T1000 (cell line): Measurements from ENCODE around the gene HPGDS.
"Not testable (repeated sequence)": the region's sequence is repeated elsewhere in the genome, so short reads cannot be mapped to it uniquely, and the experiment has no call there.

Experiments used
- DNase-seq: peaks from one replicate; lab custom pipeline; 2025; ENCODE audit warnings: mixed read lengths; lab: John Stamatoyannopoulos, UW

Gene HPGDS

DNA sequence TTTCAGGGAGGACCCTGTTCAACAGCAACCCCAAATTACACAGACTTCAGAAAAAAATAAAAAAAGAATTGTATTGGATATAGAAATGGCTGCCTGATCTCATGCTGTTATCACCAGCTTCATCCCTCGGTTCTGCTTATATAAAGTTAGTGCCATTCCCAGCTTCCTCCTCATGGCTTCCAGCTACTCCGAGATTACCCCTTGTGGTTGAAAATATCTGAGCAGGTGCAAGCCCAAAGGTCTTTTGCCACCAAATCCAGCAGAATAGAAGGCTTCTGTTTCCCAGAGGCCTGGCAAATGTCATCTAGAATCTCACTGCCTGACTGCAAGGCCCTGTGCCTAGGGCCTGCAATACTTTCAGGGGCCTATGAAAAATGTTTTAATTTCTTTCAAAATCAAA is 13.8 kb upstream of the HPGDS start:
- DNase-seq = no peak

DNA sequence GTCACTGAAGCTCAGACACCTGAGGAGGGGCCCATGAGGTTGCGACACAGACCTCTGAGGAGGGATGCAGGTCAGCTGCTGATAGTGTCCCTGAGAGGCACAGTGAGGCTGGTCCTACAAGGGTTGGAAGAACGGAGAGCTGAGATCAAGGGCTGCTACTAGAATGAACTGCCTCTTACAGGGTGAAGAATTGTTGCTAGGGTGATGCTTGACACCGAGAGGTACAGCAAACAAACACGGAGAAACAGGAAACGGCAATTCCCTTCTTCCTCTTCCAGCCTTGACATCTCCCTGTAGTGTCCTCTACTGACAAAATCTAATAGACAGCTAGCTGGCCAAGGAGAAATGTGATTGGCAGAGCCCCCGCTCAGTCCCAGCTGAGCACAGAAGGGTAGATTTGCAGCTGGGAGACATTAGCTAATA is 11.8 kb upstream of the HPGDS start:
- no peak for DNase-seq

DNA sequence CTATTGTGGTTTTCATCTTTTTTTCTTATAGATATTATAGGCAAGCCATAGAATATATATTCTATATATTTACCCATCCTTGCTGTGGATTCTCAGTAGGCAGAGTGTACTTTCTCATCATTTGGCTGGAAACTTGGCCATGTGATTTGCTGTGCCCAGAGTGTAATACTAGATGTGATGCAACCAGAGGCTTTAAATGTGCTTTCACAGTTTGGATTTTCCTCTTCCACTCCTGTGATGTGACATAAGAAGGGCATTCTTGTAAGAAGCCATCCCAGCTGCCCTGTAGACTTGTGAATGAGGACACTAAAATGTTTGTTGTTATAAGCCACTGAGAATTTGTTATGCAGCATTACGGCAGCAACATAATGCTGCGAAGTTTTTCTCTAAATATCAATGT is 10.4 kb upstream of the HPGDS start:
- DNase-seq = no peak

DNA sequence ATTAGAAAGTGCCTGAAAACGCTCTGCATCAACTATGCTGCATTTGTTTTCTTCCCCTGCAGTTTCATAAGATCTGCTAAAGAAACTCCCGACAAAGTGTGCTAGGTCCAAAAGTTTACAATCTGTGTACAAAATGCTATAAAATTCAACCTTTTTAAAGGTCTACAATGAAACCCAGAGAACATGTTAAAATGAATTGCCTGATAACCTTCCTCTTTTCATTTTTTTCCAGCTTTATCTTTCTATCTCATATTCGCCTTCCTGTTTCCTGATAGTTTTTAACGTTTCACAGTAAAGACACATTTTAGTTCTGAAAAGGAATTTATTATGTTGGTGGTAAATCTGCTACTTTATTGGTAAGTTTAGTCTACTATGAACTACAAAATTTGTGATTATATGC is 9.5 kb upstream of the HPGDS start:
- DNase-seq = no peak

DNA sequence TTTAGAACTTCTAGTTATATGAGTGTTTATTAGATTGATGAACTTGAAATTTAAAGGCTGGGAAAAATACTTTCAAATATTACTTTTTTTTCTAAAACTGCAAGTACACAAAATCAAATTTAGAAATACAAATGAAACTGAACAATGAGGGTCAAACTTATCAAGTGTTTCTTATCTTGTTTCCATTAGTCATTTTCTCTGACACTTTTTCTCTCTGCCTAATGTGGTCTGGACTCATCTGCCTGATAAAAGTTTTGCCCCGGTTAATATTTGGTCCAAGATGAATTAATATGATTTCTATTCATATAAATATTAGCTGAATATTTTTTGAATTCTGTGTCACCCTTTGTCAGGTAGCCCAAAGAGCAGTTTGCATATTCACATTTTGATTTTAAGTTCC is 8.7 kb upstream of the HPGDS start:
- DNase-seq = no peak

DNA sequence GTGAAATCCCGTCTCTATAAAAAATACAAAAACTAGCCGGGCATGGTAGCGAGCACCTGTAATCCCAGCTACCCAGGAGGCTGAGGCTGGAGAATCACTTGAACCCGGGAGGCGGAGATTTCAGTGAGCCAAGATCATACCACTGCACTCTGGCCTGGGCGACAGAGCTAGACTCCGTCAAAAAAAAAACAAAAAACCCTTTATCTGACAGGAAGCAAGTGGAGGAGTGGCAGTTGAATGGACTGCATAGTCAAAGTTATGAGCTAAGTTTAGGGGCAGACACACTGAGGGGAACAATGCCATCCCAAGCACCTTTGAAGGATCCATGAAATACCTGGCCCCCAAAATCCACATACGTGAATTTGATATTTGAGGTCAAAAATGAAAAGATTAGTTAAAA is 7.5 kb upstream of the HPGDS start:
- DNase-seq = no peak

DNA sequence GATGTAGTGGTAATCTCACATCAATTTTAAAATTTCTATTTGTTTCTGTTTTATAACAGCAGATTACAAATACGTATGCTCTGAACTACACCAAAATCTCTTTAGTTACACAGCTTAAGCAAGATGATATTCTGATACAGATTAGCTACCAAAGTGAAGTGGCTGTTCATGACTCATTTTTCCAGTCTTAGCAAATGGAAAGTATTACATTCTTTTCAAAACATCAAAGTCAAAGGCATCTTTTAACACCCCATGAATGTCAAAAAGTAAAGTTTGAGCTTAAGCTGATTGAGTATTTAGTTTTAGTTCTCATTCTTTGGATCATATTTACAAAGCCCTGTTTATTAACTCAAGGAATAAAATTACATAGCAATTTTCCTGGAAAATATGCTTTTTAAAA is 6.6 kb upstream of the HPGDS start:
- DNase-seq = no peak

DNA sequence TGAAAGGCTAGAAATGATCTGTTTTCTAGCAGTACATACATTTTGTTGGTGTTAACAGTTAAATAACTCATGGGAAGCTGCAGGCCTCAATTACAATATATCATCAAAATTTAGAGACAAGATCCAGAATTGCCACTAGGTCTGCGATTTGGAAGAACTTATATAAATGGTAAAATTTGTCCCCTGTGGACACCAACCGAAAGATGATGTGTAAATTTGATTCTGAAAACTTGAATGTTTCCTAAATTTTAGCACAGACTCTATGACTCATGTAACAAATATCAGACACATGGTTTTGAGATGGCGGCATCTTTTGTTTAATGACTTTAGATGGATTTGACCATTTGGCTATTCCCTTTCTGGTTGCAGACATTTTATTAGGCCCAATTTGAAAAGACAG is 6.0 kb upstream of the HPGDS start:
- no peak for DNase-seq

DNA sequence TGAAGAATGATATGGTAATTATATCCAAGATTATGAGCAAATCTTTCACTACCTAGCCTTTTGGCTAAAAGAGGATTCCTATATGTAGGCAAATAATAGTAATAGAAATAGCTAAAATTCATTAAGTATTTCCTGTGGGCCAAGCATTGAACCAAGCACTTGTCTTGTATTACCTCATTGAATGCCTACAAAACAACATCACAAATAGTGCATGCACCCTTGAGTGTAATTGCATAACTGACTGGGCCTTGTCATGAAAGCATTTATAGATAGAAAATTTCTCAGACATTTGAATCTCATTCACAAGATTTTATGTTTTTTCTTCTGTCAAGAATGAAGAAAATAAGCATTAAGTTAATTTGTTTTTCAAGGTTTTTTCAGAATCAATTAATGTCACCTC is 3.9 kb upstream of the HPGDS start:
- DNase-seq = no peak

DNA sequence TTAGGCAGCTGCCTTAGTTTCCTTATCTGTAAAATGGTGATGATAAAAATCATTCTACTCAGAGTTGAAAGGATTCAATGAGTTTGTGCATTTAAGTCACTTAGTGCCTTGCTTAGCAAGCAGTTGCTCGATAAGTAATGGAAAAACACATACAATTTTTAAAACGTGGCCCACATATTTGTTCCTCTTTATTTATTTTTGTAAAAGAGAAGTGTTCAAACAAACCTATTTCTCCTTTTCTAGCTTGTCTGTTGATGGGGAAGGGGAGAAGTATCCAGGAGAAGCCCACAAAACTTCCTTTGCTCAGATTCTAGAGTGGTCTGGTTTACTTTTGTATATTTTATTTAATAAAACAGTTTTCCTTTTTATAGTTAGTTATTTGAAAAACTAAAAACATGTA is 3.3 kb upstream of the HPGDS start:
- DNase-seq = no peak

DNA sequence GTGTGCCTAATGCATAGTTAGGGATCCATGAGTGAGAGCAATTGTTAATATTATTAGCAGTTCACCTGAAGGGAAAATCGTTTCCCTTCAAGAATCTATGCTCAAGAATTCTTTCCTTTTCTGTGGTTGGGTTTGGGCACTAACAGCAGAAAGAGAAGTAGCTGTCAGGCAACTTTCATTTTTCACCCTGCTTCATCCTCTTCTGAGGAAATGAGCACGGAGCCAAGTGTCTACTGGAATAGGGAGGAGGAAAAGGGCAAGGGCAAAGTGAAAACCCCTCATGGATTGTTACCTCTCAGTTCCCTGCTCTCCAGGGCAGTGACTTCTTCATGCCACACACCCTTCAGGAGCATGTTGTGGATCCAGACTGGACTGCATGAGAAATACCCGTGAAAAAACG is 2.6 kb upstream of the HPGDS start:
- DNase-seq = no peak

DNA sequence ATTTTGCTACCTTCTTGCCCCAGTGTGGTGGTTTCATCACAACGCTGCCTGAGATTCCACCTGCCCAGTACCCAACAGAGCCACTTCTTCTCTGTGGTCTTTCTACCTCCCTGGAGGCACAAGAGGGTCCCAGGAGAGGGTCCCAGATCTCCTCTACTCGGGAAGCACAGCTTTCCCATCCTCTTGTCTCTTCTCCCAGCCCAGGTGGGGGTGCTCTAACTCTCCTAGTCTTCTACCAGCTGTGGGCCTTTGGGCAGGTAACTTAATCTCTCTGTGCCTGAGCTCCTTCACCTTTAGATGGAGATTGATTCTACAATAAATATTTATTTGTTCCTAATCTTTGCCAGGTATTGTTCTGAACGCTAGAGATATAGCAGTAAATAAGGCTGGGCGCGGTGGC is 1.8 kb upstream of the HPGDS start:
- DNase-seq = no peak

DNA sequence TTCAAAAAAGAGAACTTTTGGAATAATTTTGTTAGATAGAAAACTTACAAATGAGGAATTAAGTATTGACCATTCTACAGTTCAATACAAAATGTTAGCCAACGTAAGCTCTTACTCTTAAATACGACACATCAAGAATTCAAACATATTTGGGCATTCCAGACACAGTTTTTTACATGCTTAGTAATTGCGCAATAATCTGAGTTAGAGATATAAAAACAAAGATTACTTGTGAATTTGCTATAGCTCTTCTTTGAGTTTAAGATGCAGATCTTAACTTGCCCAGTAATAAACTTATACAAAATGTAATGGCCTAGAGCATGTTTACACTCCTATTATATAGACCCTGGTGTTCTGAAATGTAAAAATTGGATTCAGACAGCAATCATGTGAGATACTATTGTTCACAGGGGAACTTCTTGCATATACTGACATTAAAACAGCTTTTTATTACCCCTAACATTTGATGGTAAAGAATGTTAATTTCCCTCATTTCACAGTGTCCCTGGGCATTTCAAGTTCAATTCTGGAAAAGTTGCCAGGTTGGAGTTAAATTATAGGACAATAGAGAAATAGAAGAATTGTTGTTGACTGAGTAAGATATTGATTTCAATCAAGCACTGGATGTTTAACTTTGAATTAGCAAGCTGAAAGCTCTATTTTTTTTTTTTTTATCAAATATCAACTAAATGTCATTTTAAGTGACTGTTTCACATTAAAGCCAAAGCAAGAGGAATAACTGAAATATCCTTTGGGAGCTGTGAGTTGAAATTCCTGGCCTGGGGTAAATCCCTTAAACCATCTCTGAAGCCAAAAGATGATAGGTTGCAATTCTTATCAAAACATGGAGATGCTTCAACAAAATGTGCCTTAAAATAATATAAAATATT is 910 bp downstream of the HPGDS start:
- no peak for DNase-seq

DNA sequence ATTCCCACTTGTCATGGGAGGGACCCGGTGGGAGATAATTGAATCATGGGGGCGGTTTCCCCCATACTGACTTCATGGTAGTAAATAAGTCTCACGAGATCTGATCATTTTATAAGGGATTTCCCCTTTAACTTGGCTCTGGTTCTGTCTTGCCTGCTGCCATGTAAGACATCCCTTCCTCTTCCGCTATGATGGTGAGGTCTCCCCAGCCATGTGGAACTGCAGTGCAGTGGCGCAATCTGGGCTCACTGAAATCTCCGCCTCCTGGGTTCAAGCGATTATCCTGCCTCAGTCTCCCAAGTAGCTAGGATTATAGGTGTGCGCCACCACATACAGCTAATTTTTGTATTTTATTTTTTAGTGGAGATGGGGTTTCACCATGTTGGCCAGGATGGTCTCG is 2.9 kb downstream of the HPGDS start:
- DNase-seq = no peak

DNA sequence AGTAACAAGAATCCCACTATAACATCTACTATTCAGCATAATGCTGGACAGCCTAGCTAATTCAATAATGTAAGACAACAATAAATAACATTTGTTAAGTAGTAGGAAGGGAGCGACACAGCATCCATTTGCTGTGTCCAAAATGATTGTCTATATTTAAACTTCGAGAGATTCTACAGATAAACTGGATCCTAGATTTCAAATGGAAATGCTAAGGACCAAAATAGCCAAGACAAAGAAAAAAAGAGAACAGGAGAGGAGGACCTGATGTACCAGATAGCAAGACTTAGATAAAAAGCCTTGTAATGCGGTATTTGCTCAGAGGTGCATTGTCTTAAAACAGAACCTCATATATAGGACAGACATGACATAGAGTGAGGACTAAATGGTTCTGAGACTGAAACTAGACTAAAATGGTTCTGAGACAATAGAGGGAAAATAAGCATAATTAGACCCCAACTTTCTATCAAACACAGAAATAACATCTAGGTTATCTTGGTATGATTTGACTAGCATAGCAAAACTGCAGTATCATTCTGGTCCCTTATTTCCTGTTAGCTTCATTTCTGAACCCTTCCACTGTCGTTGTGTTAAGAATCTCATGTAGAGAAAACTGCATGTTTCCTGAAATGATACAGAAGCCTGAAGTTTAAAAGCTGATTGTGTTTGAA is 3.8 kb downstream of the HPGDS start:
- DNase-seq = no peak

DNA sequence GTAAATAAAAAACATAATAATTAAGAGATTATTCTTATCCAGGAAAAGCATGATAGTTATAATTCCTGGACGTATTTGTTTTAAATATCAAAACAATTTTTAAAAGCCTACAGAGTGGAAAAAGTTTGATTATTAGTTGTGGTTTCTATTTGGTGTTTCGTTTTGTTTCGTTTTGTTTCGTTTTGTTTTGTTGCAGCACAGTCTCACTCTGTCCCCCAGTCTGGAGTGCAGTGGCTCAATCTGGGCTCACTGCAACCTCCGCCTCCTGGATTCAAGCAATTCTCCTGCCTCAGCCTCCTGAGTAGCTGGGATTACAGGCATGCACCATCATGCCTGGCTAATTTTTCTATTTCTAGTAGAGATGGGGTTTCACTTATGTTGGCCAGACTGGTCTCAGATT is 5.8 kb downstream of the HPGDS start:
- DNase-seq = not testable (repeated sequence)

DNA sequence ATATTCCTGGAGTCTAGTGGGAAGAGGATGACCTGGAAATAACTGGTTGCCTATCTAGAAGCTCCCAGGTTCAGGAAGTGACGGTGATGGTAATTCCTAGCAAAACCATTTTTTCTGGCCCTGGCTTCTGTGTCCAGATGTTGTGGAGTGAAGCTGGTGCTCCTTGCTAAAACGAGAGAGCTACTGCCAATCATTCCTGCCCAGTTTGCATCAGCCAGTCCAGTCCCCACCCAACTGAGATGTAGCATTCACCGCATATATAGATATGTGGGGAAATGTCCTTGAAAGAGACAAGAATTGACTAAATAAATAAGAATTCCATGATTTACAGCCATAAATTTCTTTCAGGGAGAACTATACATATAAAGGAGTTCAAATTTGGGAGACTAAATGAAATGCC is 6.3 kb downstream of the HPGDS start:
- no peak for DNase-seq

DNA sequence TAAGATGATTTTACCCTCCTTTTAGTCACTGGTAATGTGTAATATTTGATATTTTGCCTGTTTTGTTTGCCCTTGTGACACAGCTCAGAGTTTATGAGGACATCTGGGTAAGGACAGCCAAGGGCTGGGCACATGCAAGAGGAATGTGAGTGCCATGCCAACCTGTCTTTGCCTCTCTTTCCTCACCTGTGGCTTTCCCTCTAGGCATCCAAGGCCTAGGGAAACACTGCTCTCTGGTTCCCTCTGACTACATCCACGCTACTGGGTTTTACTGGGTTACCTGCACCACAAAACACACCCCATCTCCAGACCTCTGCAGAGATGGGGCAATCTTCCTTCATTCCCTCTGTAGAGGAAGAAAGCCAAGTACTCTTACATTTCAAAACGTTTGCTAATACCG is 7.7 kb downstream of the HPGDS start:
- DNase-seq = no peak

DNA sequence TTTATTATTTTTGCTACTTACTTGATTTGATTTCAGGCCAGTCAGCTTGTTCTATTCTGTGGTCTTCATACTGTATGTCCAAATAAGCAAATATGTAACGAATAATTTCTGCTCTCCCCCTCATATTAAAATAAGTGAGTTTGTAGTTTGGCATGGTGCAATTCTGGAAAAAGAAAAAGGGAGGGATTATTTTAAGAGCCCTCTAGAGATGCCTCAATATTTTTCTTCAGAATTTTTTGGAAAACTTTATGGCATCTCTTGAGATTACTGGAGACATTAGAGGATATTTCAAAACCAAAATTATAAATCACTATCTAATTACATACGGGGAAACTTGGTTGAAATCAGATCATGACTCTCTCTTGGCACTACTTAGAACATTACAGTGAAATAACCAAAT is 8.2 kb downstream of the HPGDS start:
- DNase-seq = no peak

DNA sequence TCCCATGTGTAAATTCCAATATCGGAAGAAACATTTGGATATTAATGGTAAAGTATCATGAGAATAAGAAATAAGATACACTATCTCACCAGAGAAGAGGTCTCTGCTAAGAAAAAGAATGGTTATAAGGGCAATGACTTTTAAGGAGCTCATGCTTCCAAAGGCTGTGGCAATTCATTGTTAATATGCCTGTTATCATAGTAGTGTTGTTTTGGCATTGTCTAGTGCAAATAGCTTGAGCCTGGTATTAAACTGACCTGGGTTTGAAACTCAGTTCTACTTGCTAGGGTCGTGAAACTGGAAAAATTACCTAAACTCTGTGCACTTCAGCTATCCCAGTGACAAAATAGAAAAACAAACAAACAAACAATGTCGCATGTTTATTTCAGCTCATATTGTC is 8.8 kb downstream of the HPGDS start:
- DNase-seq = no peak

DNA sequence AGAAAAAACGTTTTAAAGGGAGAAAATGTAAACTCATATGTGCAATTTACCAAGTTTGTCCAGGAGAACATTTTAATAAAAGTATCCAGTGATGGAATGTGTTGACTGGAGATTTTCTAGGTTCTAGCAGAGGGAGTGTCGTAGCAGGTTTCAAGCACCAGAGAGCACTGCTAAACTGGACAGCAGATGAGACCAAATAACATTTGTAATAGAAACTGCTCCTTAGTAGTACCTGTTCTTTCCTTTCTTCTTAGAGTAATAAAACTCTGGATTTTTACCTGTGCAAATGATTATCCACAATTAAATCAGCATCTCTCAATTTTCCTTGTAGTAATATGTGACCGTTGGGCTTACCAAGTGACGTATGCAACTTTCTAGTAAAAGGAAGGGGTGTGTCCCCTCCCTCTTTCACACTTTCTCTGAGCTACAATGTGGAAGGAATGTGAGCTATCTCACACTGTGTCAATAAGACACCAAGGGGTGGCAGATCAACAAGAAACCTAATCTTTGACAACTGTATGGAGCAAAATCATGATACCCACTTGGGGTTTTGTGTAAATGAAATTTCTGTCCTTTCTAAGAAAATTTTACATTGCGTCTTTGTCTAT is 9.5 kb downstream of the HPGDS start:
- no peak for DNase-seq

DNA sequence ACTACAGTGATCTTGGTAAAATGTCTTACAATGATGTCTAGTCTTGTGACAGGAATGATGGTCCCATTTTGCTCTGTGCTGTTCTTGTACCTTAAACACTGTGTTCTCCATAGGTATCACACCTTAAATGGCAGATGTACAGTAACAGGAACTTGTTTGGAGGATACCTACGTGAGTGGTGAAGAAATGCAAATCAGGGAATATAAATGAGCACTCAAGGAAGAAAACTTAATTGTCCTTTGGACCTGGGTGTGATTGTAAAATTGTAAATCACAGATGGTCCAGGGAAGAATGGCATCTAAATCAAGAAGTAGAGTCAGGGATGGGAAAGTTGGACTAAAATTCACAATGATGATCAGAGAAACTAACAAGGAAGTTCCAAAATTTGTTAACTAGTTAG is 12.7 kb downstream of the HPGDS start:
- DNase-seq = no peak

DNA sequence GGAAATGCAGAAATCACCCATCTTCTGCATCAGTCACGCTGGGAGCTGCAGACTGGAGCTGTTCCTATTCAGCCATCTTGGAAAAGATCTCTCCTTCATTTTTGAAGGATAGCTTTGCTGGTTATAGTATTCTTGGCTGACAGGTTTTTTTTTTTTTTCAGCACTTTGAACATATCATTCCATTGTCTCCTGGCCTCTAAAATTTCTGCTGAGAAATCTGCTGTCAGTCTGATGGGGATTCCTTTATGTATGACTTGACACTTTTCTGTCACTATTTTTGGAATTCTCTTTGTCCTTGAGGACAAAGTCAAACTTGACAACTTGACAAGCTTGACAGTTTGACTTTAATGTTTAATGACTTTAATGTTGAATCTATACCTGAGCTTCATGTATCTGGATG is 16.8 kb downstream of the HPGDS start:
- no peak for DNase-seq
